T-helper 1 cell treated with Interleukin-12 subunit alpha and Interleukin-12 subunit beta and Interleukin-4 antibody, amounts not matched to agents 30 ng/mL and 1 ng/mL, for 36 hours (primary cell): ENCODE results near the gene LAMC1. TPM values are rescaled to one million over a fixed set of nuclear protein-coding genes. Genes with fewer than 3 reads are reported as not detected.
"Not testable (repeated sequence)": the region's sequence is repeated elsewhere in the genome, so short reads cannot be mapped to it uniquely, and the experiment has no call there.

Source experiments
- intact Hi-C: fragments of 100-400 bp; cut with micrococcal nuclease; formaldehyde crosslinking; loops from one replicate; pipeline ENCODE4 v1.15.1; 2024
- total RNA-seq: library from RNA; stranded (reverse); gene quantifications from 2 replicates; pipeline ENCODE4 v1.2.3, GENCODE V29; 2022

LAMC1 gene
- total RNA-seq, 1 donor from 2014 or later = 0.37 TPM

- intact Hi-C loops = no loop called here
Measured at GRCh38 chr1:183143576-183144315, 120.5 kb downstream of the LAMC1 start.

- intact Hi-C loops = no loop called here
Measured at GRCh38 chr1:183144752-183145151, 121.5 kb downstream of the LAMC1 start.

GRCh38 chr1:183147735-183148134 lies 124.5 kb downstream of the LAMC1 start:
- intact Hi-C loops = no loop called here

- intact Hi-C loops = no loop called here
Measured at GRCh38 chr1:183148599-183148998, 125.4 kb downstream of the LAMC1 start.

GRCh38 chr1:183149273-183149672 lies 126.1 kb downstream of the LAMC1 start:
- intact Hi-C loops = no loop called here

GRCh38 chr1:183150032-183150431 lies 126.8 kb downstream of the LAMC1 start:
- intact Hi-C loops = not testable (repeated sequence)

- intact Hi-C loops = no loop called here
Measured at GRCh38 chr1:183150445-183150844, 127.2 kb downstream of the LAMC1 start.

- intact Hi-C loops = no loop called here
Measured at GRCh38 chr1:183152180-183152579, 129.0 kb downstream of the LAMC1 start.

- intact Hi-C loops = no loop called here
Measured at GRCh38 chr1:183155939-183156338, 132.7 kb downstream of the LAMC1 start.

- intact Hi-C loops = no loop called here
Measured at GRCh38 chr1:183159960-183160359, 136.7 kb downstream of the LAMC1 start.

- intact Hi-C loops = no loop called here
Measured at GRCh38 chr1:183161391-183161790, 138.2 kb downstream of the LAMC1 start.

GRCh38 chr1:183163316-183163715 lies 140.1 kb downstream of the LAMC1 start:
- intact Hi-C loops = no loop called here

- intact Hi-C loops = no loop called here
Measured at GRCh38 chr1:183164340-183164739, 141.1 kb downstream of the LAMC1 start.

- intact Hi-C loops = no loop called here
Measured at GRCh38 chr1:183164963-183165362, 141.7 kb downstream of the LAMC1 start.

- intact Hi-C loops = no loop called here
Measured at GRCh38 chr1:183165456-183165855, 142.2 kb downstream of the LAMC1 start.

- intact Hi-C loops = no loop called here
Measured at GRCh38 chr1:183166454-183166853, 143.2 kb downstream of the LAMC1 start.

- intact Hi-C loops = no loop called here
Measured at GRCh38 chr1:183167676-183168075, 144.5 kb downstream of the LAMC1 start.

GRCh38 chr1:183168308-183168707 lies 145.1 kb downstream of the LAMC1 start:
- intact Hi-C loops = no loop called here

GRCh38 chr1:183173828-183174227 lies 150.6 kb downstream of the LAMC1 start:
- intact Hi-C loops = loop anchor here (2.0 kb wide), 1 partner anchor 55 kb away; no protein-coding TSS in a partner anchor

- intact Hi-C loops = no loop called here
Measured at GRCh38 chr1:183175631-183176030, 152.4 kb downstream of the LAMC1 start.

- intact Hi-C loops = no loop called here
Measured at GRCh38 chr1:183178545-183178944, 155.3 kb downstream of the LAMC1 start.

GRCh38 chr1:183179033-183179432 lies 155.8 kb downstream of the LAMC1 start:
- intact Hi-C loops = no loop called here

- intact Hi-C loops = loop anchor here (2.0 kb wide), 1 partner anchor 15 kb away; no protein-coding TSS in a partner anchor
Measured at GRCh38 chr1:183180218-183180617, 157.0 kb downstream of the LAMC1 start.
